Measurements from ENCODE around the gene SOWAHA.
"Not testable (repeated sequence)": the region's sequence is repeated elsewhere in the genome, so short reads cannot be mapped to it uniquely, and the experiment has no call there.

The SOWAHA gene

DNA sequence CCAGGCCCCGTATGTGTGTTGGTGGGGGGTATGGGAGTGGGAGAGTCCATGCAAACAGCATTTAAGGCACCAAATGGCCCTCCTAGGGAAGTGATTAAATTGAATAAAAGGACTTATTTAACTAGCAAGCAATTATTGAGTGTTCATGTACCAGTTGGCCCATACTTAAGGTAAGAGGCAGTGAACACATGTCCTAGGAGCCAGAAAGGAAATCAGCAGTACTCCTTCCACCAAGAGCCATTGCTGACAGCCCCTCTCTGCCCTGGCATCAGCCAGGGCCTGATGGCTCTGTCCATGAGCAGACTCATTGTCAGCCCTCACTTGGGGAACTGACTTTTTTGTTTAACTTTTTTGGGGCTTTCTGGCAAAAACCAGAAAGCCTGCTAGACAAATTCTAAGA lies 27.8 kb downstream of the SOWAHA start:
- H3K27ac ChIP-seq (ENCODE audit: low read length) = no peak overlapping the region
- no peaks in the 10 kb centered on the region for H3K27me3 ChIP-seq (ENCODE audit: low read depth, low read length)
- H3K4me3 ChIP-seq (ENCODE audit: low read depth in 1 of 2, low read length in 2 of 2) = no peak overlapping the region
- peaks cover 3 to 7% of the 10 kb centered on the region in 2 donors for H3K4me1 ChIP-seq (ENCODE audit: control insufficient read depth in 1 of 2, insufficient read depth in 2 of 2, low read length in 2 of 2)
- no peaks in the 10 kb centered on the region for H3K36me3 ChIP-seq (ENCODE audit: control insufficient read depth in 1 of 2, insufficient read depth in 2 of 2, low read length in 2 of 2)
- H3K9me3 ChIP-seq (ENCODE audit: control insufficient read depth in 1 of 2, low read length in 2 of 2) = no peaks in the 10 kb centered on the region

DNA sequence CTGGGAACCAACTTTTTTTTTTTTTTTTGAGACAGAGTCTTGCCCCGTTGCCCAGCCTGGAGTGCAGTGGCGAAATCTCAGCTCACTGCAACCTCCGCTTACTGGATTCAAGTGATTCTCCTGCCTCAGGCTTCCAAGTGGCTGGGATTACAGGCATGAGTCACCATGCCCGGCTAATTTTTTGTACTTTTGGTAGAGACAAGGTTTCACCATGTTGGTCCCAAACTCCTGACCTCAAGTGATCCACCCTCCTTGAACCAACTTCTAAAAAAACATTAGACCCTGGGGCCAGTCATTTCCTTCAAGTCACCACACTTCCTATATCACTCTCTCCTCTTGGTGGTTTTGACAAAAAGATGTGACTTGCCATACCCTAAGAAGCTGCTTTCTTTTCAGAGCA lies 28.2 kb downstream of the SOWAHA start:
- Histone ChIP-seq H3K27me3 (ENCODE audit: low read depth, low read length) (no peaks in the 10 kb centered on the region), H3K9me3 (ENCODE audit: control insufficient read depth in 1 of 2, low read length in 2 of 2) (no peaks in the 10 kb centered on the region), H3K27ac (ENCODE audit: low read length) (no peak overlapping the region), H3K36me3 (ENCODE audit: control insufficient read depth in 1 of 2, insufficient read depth in 2 of 2, low read length in 2 of 2) (no peaks in the 10 kb centered on the region), H3K4me3 (ENCODE audit: low read depth in 1 of 2, low read length in 2 of 2) (no peak overlapping the region), H3K4me1 (ENCODE audit: control insufficient read depth in 1 of 2, insufficient read depth in 2 of 2, low read length in 2 of 2) (peaks cover 3 to 7% of the 10 kb centered on the region in 2 donors)

- Histone ChIP-seq H3K27ac (ENCODE audit: low read length) (no peak overlapping the region), H3K4me1 (ENCODE audit: control insufficient read depth in 1 of 2, insufficient read depth in 2 of 2, low read length in 2 of 2) (no peaks in the 10 kb centered on the region), H3K27me3 (ENCODE audit: low read depth, low read length) (no peaks in the 10 kb centered on the region), H3K36me3 (ENCODE audit: control insufficient read depth in 1 of 2, insufficient read depth in 2 of 2, low read length in 2 of 2) (no peaks in the 10 kb centered on the region), H3K9me3 (ENCODE audit: control insufficient read depth in 1 of 2, low read length in 2 of 2) (no peaks in the 10 kb centered on the region), H3K4me3 (ENCODE audit: low read depth in 1 of 2, low read length in 2 of 2) (no peak overlapping the region)
Observed at GRCh38 chr5:132848270-132848669, 35.2 kb downstream of the SOWAHA start.

- no peaks in the 10 kb centered on the region for H3K27me3 ChIP-seq (ENCODE audit: low read depth, low read length)
- H3K27ac ChIP-seq (ENCODE audit: low read length) = no peak overlapping the region
- no peaks in the 10 kb centered on the region for H3K36me3 ChIP-seq (ENCODE audit: control insufficient read depth in 1 of 2, insufficient read depth in 2 of 2, low read length in 2 of 2)
- H3K9me3 ChIP-seq (ENCODE audit: control insufficient read depth in 1 of 2, low read length in 2 of 2) = no peaks in the 10 kb centered on the region
- no peak overlapping the region for H3K4me3 ChIP-seq (ENCODE audit: low read depth in 1 of 2, low read length in 2 of 2)
- no peaks in the 10 kb centered on the region for H3K4me1 ChIP-seq (ENCODE audit: control insufficient read depth in 1 of 2, insufficient read depth in 2 of 2, low read length in 2 of 2)
Observed at GRCh38 chr5:132849347-132849746, 36.2 kb downstream of the SOWAHA start.

GRCh38 chr5:132850066-132850465 lies 37.0 kb downstream of the SOWAHA start:
- no peaks in the 10 kb centered on the region for H3K27me3 ChIP-seq (ENCODE audit: low read depth, low read length)
- H3K36me3 ChIP-seq (ENCODE audit: control insufficient read depth in 1 of 2, insufficient read depth in 2 of 2, low read length in 2 of 2) = no peaks in the 10 kb centered on the region
- no peak overlapping the region for H3K27ac ChIP-seq (ENCODE audit: low read length)
- no peaks in the 10 kb centered on the region for H3K9me3 ChIP-seq (ENCODE audit: control insufficient read depth in 1 of 2, low read length in 2 of 2)
- H3K4me1 ChIP-seq (ENCODE audit: control insufficient read depth in 1 of 2, insufficient read depth in 2 of 2, low read length in 2 of 2) = no peaks in the 10 kb centered on the region
- H3K4me3 ChIP-seq (ENCODE audit: low read depth in 1 of 2, low read length in 2 of 2) = no peak overlapping the region

DNA sequence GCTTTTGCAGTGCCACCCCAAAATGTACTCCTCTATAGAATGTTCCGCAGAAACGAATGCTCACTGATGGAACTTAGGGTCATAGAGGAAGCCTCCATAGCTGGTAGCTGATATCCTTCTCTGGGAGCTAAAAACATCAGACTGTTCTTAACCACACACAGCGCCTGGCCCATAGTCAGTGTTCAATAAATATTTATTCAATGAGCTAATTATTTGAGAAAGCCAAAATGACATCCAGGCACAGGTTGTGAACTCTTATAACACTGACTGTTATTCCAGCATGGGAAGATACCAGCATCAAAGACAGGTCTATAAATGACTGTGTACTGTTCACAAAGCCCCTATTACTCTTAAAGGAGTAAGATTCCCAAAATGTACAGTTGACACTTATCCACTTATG lies 40.2 kb downstream of the SOWAHA start:
- Histone ChIP-seq H3K27me3 (ENCODE audit: low read depth, low read length) (no peaks in the 10 kb centered on the region), H3K4me3 (ENCODE audit: low read depth in 1 of 2, low read length in 2 of 2) (no peak overlapping the region), H3K9me3 (ENCODE audit: control insufficient read depth in 1 of 2, low read length in 2 of 2) (no peaks in the 10 kb centered on the region), H3K27ac (ENCODE audit: low read length) (no peak overlapping the region), H3K36me3 (ENCODE audit: control insufficient read depth in 1 of 2, insufficient read depth in 2 of 2, low read length in 2 of 2) (no peaks in the 10 kb centered on the region), H3K4me1 (ENCODE audit: control insufficient read depth in 1 of 2, insufficient read depth in 2 of 2, low read length in 2 of 2) (no peaks in the 10 kb centered on the region)

- Histone ChIP-seq H3K27me3 (ENCODE audit: low read depth, low read length) (no peaks in the 10 kb centered on the region), H3K27ac (ENCODE audit: low read length) (no peak overlapping the region), H3K4me1 (ENCODE audit: control insufficient read depth in 1 of 2, insufficient read depth in 2 of 2, low read length in 2 of 2) (no peaks in the 10 kb centered on the region), H3K9me3 (ENCODE audit: control insufficient read depth in 1 of 2, low read length in 2 of 2) (no peaks in the 10 kb centered on the region), H3K4me3 (ENCODE audit: low read depth in 1 of 2, low read length in 2 of 2) (no peak overlapping the region), H3K36me3 (ENCODE audit: control insufficient read depth in 1 of 2, insufficient read depth in 2 of 2, low read length in 2 of 2) (no peaks in the 10 kb centered on the region)
Observed at GRCh38 chr5:132853790-132854189, 40.7 kb downstream of the SOWAHA start.

GRCh38 chr5:132854301-132854700 lies 41.2 kb downstream of the SOWAHA start:
- Histone ChIP-seq H3K9me3 (ENCODE audit: control insufficient read depth in 1 of 2, low read length in 2 of 2) (no peaks in the 10 kb centered on the region), H3K36me3 (ENCODE audit: control insufficient read depth in 1 of 2, insufficient read depth in 2 of 2, low read length in 2 of 2) (no peaks in the 10 kb centered on the region), H3K27ac (ENCODE audit: low read length) (no peak overlapping the region), H3K27me3 (ENCODE audit: low read depth, low read length) (no peaks in the 10 kb centered on the region), H3K4me3 (ENCODE audit: low read depth in 1 of 2, low read length in 2 of 2) (no peak overlapping the region), H3K4me1 (ENCODE audit: control insufficient read depth in 1 of 2, insufficient read depth in 2 of 2, low read length in 2 of 2) (no peaks in the 10 kb centered on the region)

GRCh38 chr5:132854992-132855391 lies 41.9 kb downstream of the SOWAHA start:
- not testable (repeated sequence) for H3K27ac ChIP-seq (ENCODE audit: low read length); H3K9me3 ChIP-seq (ENCODE audit: control insufficient read depth in 1 of 2, low read length in 2 of 2); H3K4me3 ChIP-seq (ENCODE audit: low read depth in 1 of 2, low read length in 2 of 2); H3K4me1 ChIP-seq (ENCODE audit: control insufficient read depth in 1 of 2, insufficient read depth in 2 of 2, low read length in 2 of 2); H3K27me3 ChIP-seq (ENCODE audit: low read depth, low read length); H3K36me3 ChIP-seq (ENCODE audit: control insufficient read depth in 1 of 2, insufficient read depth in 2 of 2, low read length in 2 of 2)

- Histone ChIP-seq H3K27ac (ENCODE audit: low read length) (no peak overlapping the region), H3K9me3 (ENCODE audit: control insufficient read depth in 1 of 2, low read length in 2 of 2) (no peaks in the 10 kb centered on the region), H3K27me3 (ENCODE audit: low read depth, low read length) (no peaks in the 10 kb centered on the region), H3K4me3 (ENCODE audit: low read depth in 1 of 2, low read length in 2 of 2) (no peak overlapping the region), H3K4me1 (ENCODE audit: control insufficient read depth in 1 of 2, insufficient read depth in 2 of 2, low read length in 2 of 2) (no peaks in the 10 kb centered on the region), H3K36me3 (ENCODE audit: control insufficient read depth in 1 of 2, insufficient read depth in 2 of 2, low read length in 2 of 2) (no peaks in the 10 kb centered on the region)
Observed at GRCh38 chr5:132856011-132856410, 42.9 kb downstream of the SOWAHA start.

DNA sequence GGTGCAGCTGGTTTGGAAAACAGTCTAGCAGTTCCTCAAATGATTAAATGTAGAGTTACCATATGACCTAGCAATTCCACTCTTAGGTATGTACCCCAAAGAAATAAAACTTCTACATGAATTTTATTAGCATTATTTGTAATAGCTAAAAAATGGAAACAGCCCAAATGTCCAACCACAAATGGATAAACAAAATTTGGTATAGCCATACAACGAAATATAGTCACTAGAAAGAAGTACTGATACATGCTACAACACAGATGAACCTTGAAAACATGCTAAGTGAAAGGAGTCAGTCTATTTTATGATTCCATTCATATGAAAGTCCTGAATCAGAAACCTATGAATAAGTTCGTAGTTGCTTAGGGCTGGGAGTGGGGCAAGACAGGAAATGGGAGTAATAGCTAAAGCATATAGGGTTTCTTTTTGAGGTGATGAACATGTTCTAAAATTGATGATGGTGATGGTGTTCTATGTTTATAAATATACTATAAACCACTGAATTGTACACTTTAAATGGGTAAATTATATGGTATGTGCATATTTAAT lies 46.9 kb downstream of the SOWAHA start:
- no peak overlapping the region for H3K27ac ChIP-seq (ENCODE audit: low read length)
- H3K27me3 ChIP-seq (ENCODE audit: low read depth, low read length) = no peaks in the 10 kb centered on the region
- no peaks in the 10 kb centered on the region for H3K36me3 ChIP-seq (ENCODE audit: control insufficient read depth in 1 of 2, insufficient read depth in 2 of 2, low read length in 2 of 2)
- H3K9me3 ChIP-seq (ENCODE audit: control insufficient read depth in 1 of 2, low read length in 2 of 2) = no peaks in the 10 kb centered on the region
- H3K4me1 ChIP-seq (ENCODE audit: control insufficient read depth in 1 of 2, insufficient read depth in 2 of 2, low read length in 2 of 2) = no peaks in the 10 kb centered on the region
- no peak overlapping the region for H3K4me3 ChIP-seq (ENCODE audit: low read depth in 1 of 2, low read length in 2 of 2)

DNA sequence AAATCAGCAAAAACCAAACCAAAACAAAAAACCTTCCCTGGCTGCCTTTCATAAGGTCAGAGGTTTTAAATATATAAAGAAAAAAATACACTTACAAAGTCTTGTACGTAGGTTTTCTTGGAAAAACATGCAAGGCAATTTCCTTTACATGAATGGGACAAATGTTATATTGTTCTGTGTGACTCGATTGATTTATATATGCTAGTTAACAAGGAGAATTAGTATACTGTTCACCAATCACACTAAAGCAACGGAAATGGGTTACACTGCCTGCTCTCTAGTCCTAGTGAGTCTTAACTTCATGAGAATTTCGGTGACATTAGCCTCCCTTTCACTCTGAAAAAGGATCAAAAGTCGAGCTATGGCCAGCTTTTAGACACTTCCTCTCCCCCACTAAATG lies 47.6 kb downstream of the SOWAHA start:
- Histone ChIP-seq H3K36me3 (ENCODE audit: control insufficient read depth in 1 of 2, insufficient read depth in 2 of 2, low read length in 2 of 2) (no peaks in the 10 kb centered on the region), H3K27me3 (ENCODE audit: low read depth, low read length) (no peaks in the 10 kb centered on the region), H3K4me3 (ENCODE audit: low read depth in 1 of 2, low read length in 2 of 2) (no peak overlapping the region), H3K4me1 (ENCODE audit: control insufficient read depth in 1 of 2, insufficient read depth in 2 of 2, low read length in 2 of 2) (no peaks in the 10 kb centered on the region), H3K9me3 (ENCODE audit: control insufficient read depth in 1 of 2, low read length in 2 of 2) (no peaks in the 10 kb centered on the region), H3K27ac (ENCODE audit: low read length) (no peak overlapping the region)
